Measurements from ENCODE around the gene CNOT1. TPM values are rescaled to one million over a fixed set of nuclear protein-coding genes. Genes with fewer than 3 reads are reported as not detected.

Gene CNOT1
- total RNA-seq, 2 experiments from 2014 or later: 164 to 184 TPM

GRCh38 chr16:58510097-58510775, 119.4 kb downstream of the CNOT1 start:
- DNase-seq (peak in 2 of 14 experiments; percentile 17 to 27), ATAC-seq (ENCODE audit: poor library complexity) (no peak)
- H3K27ac Mint-ChIP-seq: no peak overlapping the region
- H3K4me3 ChIP-seq (ENCODE audit: low read length): no peak overlapping the region
- H3K9me3 Mint-ChIP-seq: no peaks in the 10 kb centered on the region
- H3K36me3 ChIP-seq (ENCODE audit: insufficient read depth, low read length): no peaks in the 10 kb centered on the region
- H3K27me3 ChIP-seq (ENCODE audit: control insufficient read depth in 1 of 2, insufficient read depth in 2 of 2, low read length in 2 of 2): no peaks in the 10 kb centered on the region
- POLR2A ChIA-PET: interaction anchor here (1.2 kb wide), 1 partner anchor 9 kb away, joined by 4 read pairs; no protein-coding TSS in a partner anchor
- no peaks in the 10 kb centered on the region for H3K9me3 ChIP-seq (ENCODE audit: control insufficient read depth in 1 of 2, insufficient read depth in 1 of 2, low read length in 2 of 2)
- peak overlapping the region; percentile 2 for H3K4me3 Mint-ChIP-seq
- intact Hi-C loops (cut with DNase I, micrococcal nuclease): loop anchor here in 1 of 2 experiments (5.0 kb wide), 2 partner anchors 118 to 152 kb away; partner anchors contain the start of gene GINS3
- no peak overlapping the region for H3K27ac ChIP-seq (ENCODE audit: low read depth in 1 of 2, low read length in 2 of 2)
- no peaks in the 10 kb centered on the region for H3K27me3 Mint-ChIP-seq
- peaks cover 11% of the 10 kb centered on the region for H3K4me1 ChIP-seq (ENCODE audit: insufficient read depth, low read length)
- H3K36me3 Mint-ChIP-seq (ENCODE audit: low read depth): peaks cover 6% of the 10 kb centered on the region
- CTCF ChIA-PET: no interaction called here
- H3K4me1 Mint-ChIP-seq (ENCODE audit: low read depth): peaks cover 13% of the 10 kb centered on the region
- TF ChIP-seq CTCF (IDR thresholded peaks at IDR 0.05): no peak

GRCh38 chr16:58509256-58510096, 120.2 kb downstream of the CNOT1 start:
- ChIA-PET CTCF (no interaction called here), POLR2A (interaction anchor here (1.2 kb wide), 1 partner anchor 8 kb away, joined by 4 read pairs; no protein-coding TSS in a partner anchor)
- H3K36me3 Mint-ChIP-seq (ENCODE audit: low read depth): no peaks in the 10 kb centered on the region
- ATAC-seq (ENCODE audit: poor library complexity) (no peak), DNase-seq (peak in 1 of 14 experiments; percentile 27)
- peaks cover 6% of the 10 kb centered on the region for H3K4me1 Mint-ChIP-seq (ENCODE audit: low read depth)
- no peaks in the 10 kb centered on the region for H3K9me3 Mint-ChIP-seq
- Histone ChIP-seq H3K9me3 (ENCODE audit: control insufficient read depth in 1 of 2, insufficient read depth in 1 of 2, low read length in 2 of 2) (no peaks in the 10 kb centered on the region), H3K4me3 (ENCODE audit: low read length) (no peak overlapping the region), H3K36me3 (ENCODE audit: insufficient read depth, low read length) (no peaks in the 10 kb centered on the region), H3K4me1 (ENCODE audit: insufficient read depth, low read length) (peaks cover 6% of the 10 kb centered on the region), H3K27ac (ENCODE audit: low read depth in 1 of 2, low read length in 2 of 2) (no peak overlapping the region), H3K27me3 (ENCODE audit: control insufficient read depth in 1 of 2, insufficient read depth in 2 of 2, low read length in 2 of 2) (no peaks in the 10 kb centered on the region)
- H3K4me3 Mint-ChIP-seq: no peak overlapping the region
- no peaks in the 10 kb centered on the region for H3K27me3 Mint-ChIP-seq
- no peak overlapping the region for H3K27ac Mint-ChIP-seq
- TF ChIP-seq CTCF (IDR thresholded peaks at IDR 0.05): no peak
- intact Hi-C loops (cut with DNase I, micrococcal nuclease): loop anchor here in 1 of 2 experiments (5.0 kb wide), 2 partner anchors 117 to 153 kb away; partner anchors contain the start of gene GINS3

DNA sequence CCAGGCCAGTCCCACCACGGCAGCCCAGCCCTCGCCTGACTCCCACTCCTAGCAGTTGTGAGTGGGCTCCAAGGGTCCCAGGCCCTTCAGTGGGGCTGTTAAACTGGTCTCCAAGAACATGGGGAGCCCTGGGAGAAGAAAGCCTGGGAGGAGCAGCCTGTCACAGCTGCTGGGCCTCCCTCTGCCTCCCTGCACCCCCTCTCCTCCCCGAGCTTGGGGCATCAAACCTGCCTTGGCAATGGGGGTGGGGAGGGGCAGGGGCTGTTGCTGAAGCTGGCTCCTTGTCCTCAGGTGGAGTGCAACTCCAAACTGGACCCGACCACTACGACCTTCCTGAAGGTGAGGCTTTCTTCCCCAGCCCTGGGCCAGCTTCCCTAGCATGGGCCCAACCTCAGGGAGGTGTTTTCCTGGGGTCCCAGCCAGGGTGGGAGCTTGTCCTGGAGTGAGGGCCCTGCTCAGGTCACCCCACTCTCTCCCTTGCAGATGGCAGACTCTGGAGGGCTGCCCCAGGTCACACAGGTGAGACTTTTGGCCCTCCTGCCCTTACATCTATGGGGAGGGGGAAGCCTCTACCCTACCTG, 120.9 kb downstream of the CNOT1 start:
- DNase-seq (no peak), ATAC-seq (ENCODE audit: poor library complexity) (no peak)
- ChIA-PET POLR2A (interaction anchor here (1.2 kb wide), 1 partner anchor 7 kb away, joined by 4 read pairs; no protein-coding TSS in a partner anchor), CTCF (interaction anchor here (0.7 kb wide), 1 partner anchor 248 kb away, joined by 3 read pairs; no protein-coding TSS in a partner anchor)
- intact Hi-C loops (cut with DNase I, micrococcal nuclease): no loop called here
- H3K27ac ChIP-seq (ENCODE audit: low read depth in 1 of 2, low read length in 2 of 2): no peak overlapping the region
- Mint-ChIP-seq H3K4me3 (no peak overlapping the region), H3K9me3 (no peaks in the 10 kb centered on the region), H3K27ac (no peak overlapping the region), H3K27me3 (no peaks in the 10 kb centered on the region), H3K36me3 (ENCODE audit: low read depth) (no peaks in the 10 kb centered on the region), H3K4me1 (ENCODE audit: low read depth) (peaks cover 6% of the 10 kb centered on the region)
- H3K4me1 ChIP-seq (ENCODE audit: insufficient read depth, low read length): peaks cover 6% of the 10 kb centered on the region
- no peak for TF ChIP-seq CTCF (IDR thresholded peaks at IDR 0.05)
- H3K36me3 ChIP-seq (ENCODE audit: insufficient read depth, low read length): no peaks in the 10 kb centered on the region
- no peaks in the 10 kb centered on the region for H3K9me3 ChIP-seq (ENCODE audit: control insufficient read depth in 1 of 2, insufficient read depth in 1 of 2, low read length in 2 of 2)
- no peak overlapping the region for H3K4me3 ChIP-seq (ENCODE audit: low read length)
- H3K27me3 ChIP-seq (ENCODE audit: control insufficient read depth in 1 of 2, insufficient read depth in 2 of 2, low read length in 2 of 2): no peaks in the 10 kb centered on the region

All from CD4-positive, alpha-beta T cell (primary cell).